Breast epithelium (tissue), 3 donors: Measurements from ENCODE around the gene MAP3K12.

Source experiments
- CTCF ChIP-seq, 3 donors: fragments of 450-650 bp; IDR thresholded peaks; one replicate each; pipeline ENCODE4 v1.5.1; 2016 to 2017; ENCODE audit warnings: antibody characterized with exemption in 3 of 3, mild to moderate bottlenecking in 3 of 3, moderate library complexity in 3 of 3
- POLR2AphosphoS5 ChIP-seq, 3 donors: sonication (generic); formaldehyde crosslinking; IDR thresholded peaks; one replicate each; pipeline ENCODE4 v1.6.1; 2017; ENCODE audit warnings: antibody characterized with exemption in 3 of 3

GRCh38 chr12:53481939-53482586, 17.2 kb downstream of the MAP3K12 start:
- TF ChIP-seq POLR2AphosphoS5 (IDR thresholded peaks at IDR 0.05): no peak
- no peak for TF ChIP-seq CTCF (IDR thresholded peaks at IDR 0.05)
